ENCODE measurements around the gene ZSWIM1. TPM values are rescaled to one million over a fixed set of nuclear protein-coding genes. Genes with fewer than 3 reads are reported as not detected.

Gene ZSWIM1
- total RNA-seq, 2 donors from 2014 or later = 11.6 to 12.5 TPM

- DNase-seq = no peak
- peaks cover 4% of the 10 kb centered on the region for H3K9me3 Mint-ChIP-seq
- Histone ChIP-seq H3K4me1 (ENCODE audit: control insufficient read depth, insufficient read depth, low read length) (no peaks in the 10 kb centered on the region), H3K9me3 (ENCODE audit: control insufficient read depth, low read length) (peaks cover 6% of the 10 kb centered on the region), H3K9ac (ENCODE audit: extremely low read depth, low read length, poor library complexity, severe bottlenecking) (no peak overlapping the region), H3K27ac (ENCODE audit: low read depth, low read length) (no peak overlapping the region), H3K27me3 (ENCODE audit: control insufficient read depth, insufficient read depth, low read length, poor library complexity, severe bottlenecking) (no peaks in the 10 kb centered on the region), H3K36me3 (ENCODE audit: control insufficient read depth, insufficient read depth, low read length) (peaks cover 67% of the 10 kb centered on the region), H3K4me3 (ENCODE audit: low read length) (no peak overlapping the region)
- H3K27ac Mint-ChIP-seq = no peak overlapping the region
- no peaks in the 10 kb centered on the region for H3K4me1 Mint-ChIP-seq
- H3K27me3 Mint-ChIP-seq (ENCODE audit: insufficient read depth) = no peaks in the 10 kb centered on the region
- TF ChIP-seq, protein P1, sequence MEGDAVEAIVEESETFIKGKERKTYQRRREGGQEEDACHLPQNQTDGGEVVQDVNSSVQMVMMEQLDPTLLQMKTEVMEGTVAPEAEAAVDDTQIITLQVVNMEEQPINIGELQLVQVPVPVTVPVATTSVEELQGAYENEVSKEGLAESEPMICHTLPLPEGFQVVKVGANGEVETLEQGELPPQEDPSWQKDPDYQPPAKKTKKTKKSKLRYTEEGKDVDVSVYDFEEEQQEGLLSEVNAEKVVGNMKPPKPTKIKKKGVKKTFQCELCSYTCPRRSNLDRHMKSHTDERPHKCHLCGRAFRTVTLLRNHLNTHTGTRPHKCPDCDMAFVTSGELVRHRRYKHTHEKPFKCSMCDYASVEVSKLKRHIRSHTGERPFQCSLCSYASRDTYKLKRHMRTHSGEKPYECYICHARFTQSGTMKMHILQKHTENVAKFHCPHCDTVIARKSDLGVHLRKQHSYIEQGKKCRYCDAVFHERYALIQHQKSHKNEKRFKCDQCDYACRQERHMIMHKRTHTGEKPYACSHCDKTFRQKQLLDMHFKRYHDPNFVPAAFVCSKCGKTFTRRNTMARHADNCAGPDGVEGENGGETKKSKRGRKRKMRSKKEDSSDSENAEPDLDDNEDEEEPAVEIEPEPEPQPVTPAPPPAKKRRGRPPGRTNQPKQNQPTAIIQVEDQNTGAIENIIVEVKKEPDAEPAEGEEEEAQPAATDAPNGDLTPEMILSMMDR (conservative IDR thresholded peaks at IDR 0.05) = no peak
- H3K4me3 Mint-ChIP-seq = no peak overlapping the region
- peaks cover 64% of the 10 kb centered on the region for H3K36me3 Mint-ChIP-seq (ENCODE audit: low read depth)
Observed at GRCh38 chr20:45845452-45845851, 35.6 kb upstream of the ZSWIM1 start.

DNA sequence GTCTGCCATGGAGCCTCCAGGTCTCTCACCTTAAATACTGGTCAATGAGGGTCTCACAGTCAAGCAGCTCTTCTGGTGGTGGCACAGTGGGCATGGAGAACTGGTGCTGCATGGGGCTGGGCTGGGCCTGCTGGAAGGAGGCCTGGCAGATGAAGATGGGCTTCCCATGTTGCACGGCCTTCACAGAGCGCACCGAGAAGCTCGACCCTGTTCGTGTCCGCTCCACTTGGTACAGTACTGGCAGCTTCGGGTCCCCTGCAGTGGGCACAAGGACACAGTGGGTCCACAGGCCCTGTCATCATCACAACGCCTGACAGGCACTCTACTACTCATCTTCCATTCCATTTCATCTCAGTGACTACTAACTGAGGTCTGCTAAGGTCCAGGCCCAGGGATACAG lies 32.6 kb upstream of the ZSWIM1 start:
- no peaks in the 10 kb centered on the region for H3K4me1 ChIP-seq (ENCODE audit: control insufficient read depth, insufficient read depth, low read length)
- Mint-ChIP-seq H3K27ac (peak overlapping the region; percentile 30), H3K36me3 (ENCODE audit: low read depth) (peaks cover 70% of the 10 kb centered on the region)

DNA sequence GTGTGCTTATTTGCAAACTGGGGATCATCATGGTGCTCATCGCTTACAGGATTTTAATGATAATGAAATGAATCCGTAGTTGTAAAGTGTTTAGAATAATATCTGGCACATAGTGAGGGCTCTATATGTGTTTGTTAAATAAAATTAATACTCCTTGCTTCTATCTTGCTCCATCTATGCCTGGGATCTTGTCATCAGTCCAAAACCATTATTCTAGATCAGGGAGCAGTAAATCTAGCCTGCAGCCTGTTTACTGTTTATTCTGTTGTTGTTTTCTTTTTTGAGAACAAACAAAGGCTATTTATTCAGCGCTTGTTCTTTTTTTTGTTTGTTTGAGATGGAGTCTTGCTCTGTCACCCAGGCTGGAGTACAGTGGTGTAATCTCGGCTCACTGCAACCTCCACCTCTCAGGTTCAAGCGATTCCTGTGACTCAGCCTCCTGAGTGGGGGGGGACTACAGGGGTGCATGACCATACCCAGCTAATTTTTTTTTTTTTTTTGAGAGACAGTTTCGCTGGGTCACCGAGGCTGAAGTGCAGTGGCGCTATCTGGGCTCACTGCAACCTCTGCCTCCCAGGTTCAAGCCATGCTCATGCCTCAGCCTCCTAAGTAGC lies 32.0 kb upstream of the ZSWIM1 start:
- Mint-ChIP-seq H3K36me3 (ENCODE audit: low read depth) (peaks cover 67% of the 10 kb centered on the region), H3K27ac (peak overlapping the region; percentile 30), H3K4me3 (no peak overlapping the region), H3K9me3 (peaks cover 7% of the 10 kb centered on the region), H3K4me1 (peaks cover 15% of the 10 kb centered on the region), H3K27me3 (ENCODE audit: insufficient read depth) (no peaks in the 10 kb centered on the region)
- TF ChIP-seq, protein P1 (conservative IDR thresholded peaks at IDR 0.05) = no peak
- Histone ChIP-seq H3K4me1 (ENCODE audit: control insufficient read depth, insufficient read depth, low read length) (no peaks in the 10 kb centered on the region), H3K27me3 (ENCODE audit: control insufficient read depth, insufficient read depth, low read length, poor library complexity, severe bottlenecking) (no peaks in the 10 kb centered on the region), H3K36me3 (ENCODE audit: control insufficient read depth, insufficient read depth, low read length) (peaks cover 71% of the 10 kb centered on the region), H3K27ac (ENCODE audit: low read depth, low read length) (no peak overlapping the region), H3K9me3 (ENCODE audit: control insufficient read depth, low read length) (peaks cover 21% of the 10 kb centered on the region), H3K4me3 (ENCODE audit: low read length) (no peak overlapping the region), H3K9ac (ENCODE audit: extremely low read depth, low read length, poor library complexity, severe bottlenecking) (no peak overlapping the region)
- no peak for DNase-seq
- WGBS, 2 experiments (ENCODE audit: insufficient coverage in 1 of 2, insufficient read length in 1 of 2) = 96 to 100% methylated on average over 2 to 8 of the region's 8 CpGs

More for the DNA sequence above, 32.6 kb upstream of the ZSWIM1 start:
- WGBS, 2 experiments (ENCODE audit: insufficient coverage in 1 of 2, insufficient read length in 1 of 2) = 92 to 95% methylated on average over 7 to 8 of the region's 8 CpGs
- H3K4me3 ChIP-seq (ENCODE audit: low read length) = no peak overlapping the region
- peaks cover 74% of the 10 kb centered on the region for H3K36me3 ChIP-seq (ENCODE audit: control insufficient read depth, insufficient read depth, low read length)
- peaks cover 21% of the 10 kb centered on the region for H3K9me3 ChIP-seq (ENCODE audit: control insufficient read depth, low read length)
- no peaks in the 10 kb centered on the region for H3K27me3 Mint-ChIP-seq (ENCODE audit: insufficient read depth)
- peaks cover 8% of the 10 kb centered on the region for H3K4me1 Mint-ChIP-seq
- no peak overlapping the region for H3K9ac ChIP-seq (ENCODE audit: extremely low read depth, low read length, poor library complexity, severe bottlenecking)
- no peaks in the 10 kb centered on the region for H3K27me3 ChIP-seq (ENCODE audit: control insufficient read depth, insufficient read depth, low read length, poor library complexity, severe bottlenecking)
- no peak for DNase-seq
- no peak overlapping the region for H3K27ac ChIP-seq (ENCODE audit: low read depth, low read length)
- H3K9me3 Mint-ChIP-seq = peaks cover 7% of the 10 kb centered on the region
- TF ChIP-seq, protein P1 (conservative IDR thresholded peaks at IDR 0.05) = no peak
- no peak overlapping the region for H3K4me3 Mint-ChIP-seq
